Small intestine (tissue), 7 donors: ENCODE measurements around the gene PDCD10. TPM values are rescaled to one million over a fixed set of nuclear protein-coding genes. Genes with fewer than 3 reads are reported as not detected.
A peak's percentile ranks its signal among the peaks of the same experiment; 100 is the strongest.

Experiments
- DNase-seq, 2 donors: peaks; one replicate each; pipeline versions ENCODE4 v3.0.0 to v3.0.0-alpha.2; 2013
- FAIRE-seq: peaks from 2 replicates; lab custom pipeline; 2012; peaks lifted over from hg19 to GRCh38; lab: Jason Lieb, UNC
- H3K27ac ChIP-seq, 3 donors: one replicate each; pipeline ENCODE4 v1.5.1; 2013; ENCODE audit warnings: low read length in 2 of 3, mild to moderate bottlenecking in 2 of 3, control low read depth in 1 of 3, inconsistent platforms in 1 of 3, low read depth in 1 of 3, moderate library complexity in 1 of 3
- H3K27me3 ChIP-seq, 3 donors: one replicate each; pipeline ENCODE4 v1.6.1; 2013; ENCODE audit warnings: low read length in 3 of 3, inconsistent platforms in 1 of 3; ENCODE audit not compliant: control insufficient read depth in 3 of 3, insufficient read depth in 3 of 3
- H3K36me3 ChIP-seq, 3 donors: one replicate each; pipeline ENCODE4 v1.6.1; 2013; ENCODE audit warnings: low read length in 3 of 3, inconsistent platforms in 1 of 3, low read depth in 1 of 3, mild to moderate bottlenecking in 1 of 3, moderate library complexity in 1 of 3; ENCODE audit not compliant: control insufficient read depth in 3 of 3, insufficient read depth in 2 of 3
- H3K4me1 ChIP-seq, 3 donors: one replicate each; pipeline ENCODE4 v1.6.1; 2013; ENCODE audit warnings: low read length in 2 of 3, inconsistent platforms in 1 of 3, low read depth in 1 of 3, mild to moderate bottlenecking in 1 of 3, moderate library complexity in 1 of 3; ENCODE audit not compliant: control insufficient read depth in 3 of 3, insufficient read depth in 2 of 3
- H3K4me3 ChIP-seq, 3 donors: one replicate each; pipeline ENCODE4 v1.5.1; 2013; ENCODE audit warnings: low read length in 3 of 3, control low read depth in 1 of 3, inconsistent platforms in 1 of 3, low read depth in 1 of 3, mild to moderate bottlenecking in 1 of 3, moderate library complexity in 1 of 3
- H3K9me3 ChIP-seq, 2 donors: one replicate each; pipeline ENCODE4 v1.6.1; 2013; ENCODE audit warnings: low read depth in 1 of 2, low read length in 1 of 2; ENCODE audit not compliant: control insufficient read depth in 2 of 2, insufficient read depth in 1 of 2
- WGBS, 3 donors: extraction: QIAGEN DNeasy Blood & Tissue Kit; methylation state at CpG; one replicate each; pipeline ENCODE4 v1.1.7; 2013; 5-methylcytosine and 5-hydroxymethylcytosine counted together
- polyA plus RNA-seq, 4 donors: library from polyadenylated mRNA; stranded (reverse) in 3 of 4; unstranded in 1 of 4; fragments of 200-250 nt in 3 of 4; fragments of 120-200 nt in 1 of 4; gene quantifications; one replicate each; pipeline versions ENCODE4 v1.2.1 to v1.2.3, GENCODE V29; 2013
- donor health status: healthy with polysubstance abuse.
- donor health status: control.
- donor health status: control.
- donor health status: Bipolar disorder and iron deficiency.
- donor health status: healthy.

The PDCD10 gene
- polyA plus RNA-seq, 4 donors: 49.5 to 96.2 (median 79.4) TPM

GRCh38 chr3:167740961-167741587 is 6.4 kb upstream of the PDCD10 start:
- no peak overlapping the region for H3K4me3 ChIP-seq
- no peaks in the 10 kb centered on the region for H3K9me3 ChIP-seq
- FAIRE-seq: no peak
- no peak overlapping the region for H3K27ac ChIP-seq
- no peaks in the 10 kb centered on the region for H3K27me3 ChIP-seq
- DNase-seq: peak; percentile 34 to 35
- WGBS, 3 donors: 56 to 66% (median 59%) methylated on average over 2 of the region's 2 CpGs
- peaks cover 0 to 5% (median 1%) of the 10 kb centered on the region in 3 donors for H3K4me1 ChIP-seq
- H3K36me3 ChIP-seq: no peaks in the 10 kb centered on the region

DNA sequence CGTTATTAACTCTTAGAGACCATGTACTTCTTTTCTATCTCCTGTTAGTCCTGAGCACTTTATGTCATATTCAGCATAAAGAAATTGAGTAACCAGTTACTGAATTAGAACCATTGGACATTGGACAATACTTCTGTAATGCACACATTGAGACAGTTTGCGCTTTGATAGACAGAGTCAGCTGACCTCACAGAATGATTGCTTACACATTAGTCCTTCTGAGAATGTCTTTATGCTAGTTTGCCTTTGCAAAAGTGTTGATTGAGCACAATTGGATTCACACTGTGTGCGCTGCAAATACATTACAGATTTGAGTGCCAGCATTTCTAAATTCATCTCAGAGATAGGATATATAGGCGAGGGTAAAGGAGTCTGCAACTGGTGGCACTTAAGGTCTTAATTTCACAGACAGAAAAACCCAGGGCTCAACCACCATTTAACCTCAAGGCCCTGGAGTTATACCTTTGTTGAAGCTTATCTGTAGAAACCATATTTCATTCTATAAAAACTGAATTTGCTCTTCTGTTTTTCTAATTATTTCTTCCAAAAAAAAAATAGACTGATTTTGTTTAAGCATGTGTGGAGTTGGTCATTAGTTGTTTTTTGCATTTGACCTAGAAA is 4.6 kb upstream of the PDCD10 start:
- no peak overlapping the region for H3K4me3 ChIP-seq
- H3K4me1 ChIP-seq: peaks cover 0 to 5% (median 2%) of the 10 kb centered on the region in 3 donors
- 92 to 97% (median 95%) methylated on average over 4 of the region's 4 CpGs for whole genome bisulfite sequencing, 3 donors
- no peaks in the 10 kb centered on the region for H3K9me3 ChIP-seq
- peak in 1 of 2 donors; percentile 63 for DNase-seq
- no peaks in the 10 kb centered on the region for H3K27me3 ChIP-seq
- no peak for FAIRE-seq
- H3K36me3 ChIP-seq: no peaks in the 10 kb centered on the region
- H3K27ac ChIP-seq: no peak overlapping the region

DNA sequence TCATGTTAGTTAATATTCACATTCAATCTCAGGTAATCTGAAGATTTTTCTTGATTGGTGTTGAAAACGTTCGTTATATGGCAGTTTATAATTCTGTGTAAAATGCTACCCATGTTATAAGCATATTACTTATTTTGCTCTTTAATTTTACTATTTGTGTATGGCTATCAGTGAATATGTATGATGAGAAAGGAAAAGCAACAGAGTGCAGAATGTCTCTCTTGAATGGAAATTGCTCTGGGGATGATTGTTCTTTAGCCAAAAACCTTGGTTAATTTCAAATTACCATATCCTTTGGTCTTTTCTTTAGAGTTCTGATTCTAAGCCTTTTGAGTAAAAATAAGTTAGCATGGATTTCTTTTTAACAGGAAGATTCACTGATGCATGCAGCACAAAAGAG is 3.3 kb upstream of the PDCD10 start:
- no peaks in the 10 kb centered on the region for H3K9me3 ChIP-seq
- 81 to 89% (median 86%) methylated on average over 2 of the region's 2 CpGs for WGBS, 3 donors
- no peak overlapping the region for H3K27ac ChIP-seq
- H3K4me3 ChIP-seq: no peak overlapping the region
- peaks cover 0 to 5% (median 2%) of the 10 kb centered on the region in 3 donors for H3K4me1 ChIP-seq
- FAIRE-seq: no peak
- H3K36me3 ChIP-seq: no peaks in the 10 kb centered on the region
- no peaks in the 10 kb centered on the region for H3K27me3 ChIP-seq
- no peak for DNase-seq

DNA sequence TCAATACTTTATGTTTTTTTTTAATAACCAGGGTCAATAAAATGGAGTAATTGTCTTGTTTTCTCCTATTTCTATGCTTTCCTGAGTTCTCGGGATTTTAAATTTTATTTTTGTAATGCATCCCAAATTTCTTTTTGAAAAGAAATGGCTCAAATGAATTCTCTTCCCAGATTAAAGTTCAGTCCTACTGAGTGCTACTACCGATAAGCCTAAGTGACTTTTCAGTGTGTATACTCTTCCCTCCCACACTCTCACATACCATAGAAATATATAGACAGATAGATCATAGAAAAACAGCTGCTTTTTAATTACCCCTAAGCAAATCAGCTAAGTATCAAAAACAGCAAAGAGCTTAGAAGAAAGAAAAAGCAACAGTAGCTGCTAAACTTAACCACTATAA is 2.3 kb upstream of the PDCD10 start:
- H3K4me1 ChIP-seq: peaks cover 3 to 5% (median 4%) of the 10 kb centered on the region in 3 donors
- no peaks in the 10 kb centered on the region for H3K36me3 ChIP-seq
- no peak for DNase-seq
- WGBS, 3 donors: 62 to 80% (median 79%) methylated on average over 2 of the region's 2 CpGs
- H3K27me3 ChIP-seq: no peaks in the 10 kb centered on the region
- no peak overlapping the region for H3K4me3 ChIP-seq
- FAIRE-seq: no peak
- H3K27ac ChIP-seq: no peak overlapping the region
- no peaks in the 10 kb centered on the region for H3K9me3 ChIP-seq

- H3K36me3 ChIP-seq: peaks cover 0 to 2% (median 0%) of the 10 kb centered on the region in 3 donors
- no peaks in the 10 kb centered on the region for H3K9me3 ChIP-seq
- DNase-seq: peak in 1 of 2 donors; percentile 12
- peak overlapping the region in 2 of 3 donors; percentile 81 to 83 for H3K4me3 ChIP-seq
- 7 to 18% (median 10%) methylated on average over 7 of the region's 7 CpGs for WGBS, 3 donors
- no peak for FAIRE-seq
- no peak overlapping the region for H3K27ac ChIP-seq
- peaks cover 4 to 5% (median 5%) of the 10 kb centered on the region in 3 donors for H3K4me1 ChIP-seq
- H3K27me3 ChIP-seq: no peaks in the 10 kb centered on the region
Measured at GRCh38 chr3:167736264-167736787, 1.6 kb upstream of the PDCD10 start.

- Histone ChIP-seq H3K4me1 (peaks cover 4 to 5% (median 5%) of the 10 kb centered on the region in 3 donors), H3K4me3 (peak within 1 kb of the TSS; percentile 73 to 83 (median 81)), H3K36me3 (peaks cover 0 to 2% (median 0%) of the 10 kb centered on the region in 3 donors), H3K27ac (peak within 1 kb of the TSS; percentile 89 to 98 (median 94)), H3K9me3 (no peaks in the 10 kb centered on the region), H3K27me3 (no peaks in the 10 kb centered on the region)
- no peak for FAIRE-seq
- WGBS, 3 donors: 0% methylated on average over 35 to 37 of the region's 37 CpGs
- DNase-seq: peak; percentile 94
Measured at GRCh38 chr3:167735233-167736138, 794 bp upstream of the PDCD10 start, which contains the start of gene SERPINI1. SERPINI1 (plus strand) TSS chr3:167735721; CDS start chr3:167789129, 53,408 bp downstream.

GRCh38 chr3:167733961-167734497 is 663 bp downstream of the PDCD10 start:
- Histone ChIP-seq H3K27ac (peak overlapping the region; percentile 89 to 98 (median 94)), H3K4me3 (peak overlapping the region; percentile 66 to 81 (median 76)), H3K4me1 (peaks cover 3 to 5% (median 4%) of the 10 kb centered on the region in 3 donors), H3K9me3 (no peaks in the 10 kb centered on the region), H3K36me3 (peaks cover 0 to 2% (median 0%) of the 10 kb centered on the region in 3 donors), H3K27me3 (no peaks in the 10 kb centered on the region)
- 0 to 1% (median 1%) methylated on average over 12 of the region's 12 CpGs for WGBS, 3 donors
- FAIRE-seq: no peak
- peak in 1 of 2 donors; percentile 59 for DNase-seq
